Lower leg skin (tissue), 3 donors: ENCODE measurements around the gene CITED4.

ENCODE experiments used
- POLR2A ChIP-seq, 2 donors: fragments of 450-650 bp; IDR thresholded peaks; one replicate each; pipeline ENCODE4 v1.6.1; 2016 to 2017; ENCODE audit warnings: antibody characterized with exemption in 2 of 2, mild to moderate bottlenecking in 1 of 2, moderate library complexity in 1 of 2
- TF ChIP-seq, protein P1 (sequence below), 3 donors: fragments of 450-650 bp; IDR thresholded peaks; one replicate each; pipeline ENCODE4 v1.5.1; 2016; ENCODE audit warnings: antibody characterized with exemption in 3 of 3, mild to moderate bottlenecking in 3 of 3, moderate library complexity in 2 of 3

DNA sequence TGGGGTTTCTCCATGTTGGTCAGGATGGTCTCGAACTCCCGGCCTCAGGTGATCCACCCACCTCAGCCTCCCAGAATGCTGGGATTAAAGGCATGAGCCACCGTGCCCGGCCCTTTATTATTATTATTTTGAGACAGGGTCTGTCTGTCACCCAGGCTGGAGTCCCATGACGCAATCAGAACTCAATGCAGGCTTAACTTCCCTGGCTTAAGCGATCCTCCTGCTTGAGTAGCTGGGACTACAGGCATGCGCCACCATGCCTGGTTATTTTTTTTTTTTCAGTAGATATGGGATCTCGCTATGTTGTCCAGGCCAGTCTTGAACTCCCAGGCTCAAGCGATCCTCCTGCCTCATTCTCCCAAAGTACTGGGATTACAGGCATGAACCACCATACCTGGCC, 47.1 kb upstream of the CITED4 start:
- TF ChIP-seq, protein P1, sequence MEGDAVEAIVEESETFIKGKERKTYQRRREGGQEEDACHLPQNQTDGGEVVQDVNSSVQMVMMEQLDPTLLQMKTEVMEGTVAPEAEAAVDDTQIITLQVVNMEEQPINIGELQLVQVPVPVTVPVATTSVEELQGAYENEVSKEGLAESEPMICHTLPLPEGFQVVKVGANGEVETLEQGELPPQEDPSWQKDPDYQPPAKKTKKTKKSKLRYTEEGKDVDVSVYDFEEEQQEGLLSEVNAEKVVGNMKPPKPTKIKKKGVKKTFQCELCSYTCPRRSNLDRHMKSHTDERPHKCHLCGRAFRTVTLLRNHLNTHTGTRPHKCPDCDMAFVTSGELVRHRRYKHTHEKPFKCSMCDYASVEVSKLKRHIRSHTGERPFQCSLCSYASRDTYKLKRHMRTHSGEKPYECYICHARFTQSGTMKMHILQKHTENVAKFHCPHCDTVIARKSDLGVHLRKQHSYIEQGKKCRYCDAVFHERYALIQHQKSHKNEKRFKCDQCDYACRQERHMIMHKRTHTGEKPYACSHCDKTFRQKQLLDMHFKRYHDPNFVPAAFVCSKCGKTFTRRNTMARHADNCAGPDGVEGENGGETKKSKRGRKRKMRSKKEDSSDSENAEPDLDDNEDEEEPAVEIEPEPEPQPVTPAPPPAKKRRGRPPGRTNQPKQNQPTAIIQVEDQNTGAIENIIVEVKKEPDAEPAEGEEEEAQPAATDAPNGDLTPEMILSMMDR (IDR thresholded peaks at IDR 0.05): no peak
- TF ChIP-seq POLR2A (IDR thresholded peaks at IDR 0.05): no peak
